Endothelial cell of umbilical vein (primary cell): ENCODE results near the gene TREM2. TPM values are rescaled to one million over a fixed set of nuclear protein-coding genes. Genes with fewer than 3 reads are reported as not detected.

ENCODE experiments used
- BruUV-seq: library from RNA; stranded (reverse); fragments of 400-500 nt; replicated peaks from 2 replicates; lab custom pipeline; 2021; lab: Mats Ljungman, UMichigan
- CTCF ChIA-PET: fragments of 300-600, 350-600 bp; sonication (Branson Sonifier 250); formaldehyde crosslinking; loops from one replicate; lab custom pipeline; 2021; ENCODE audit warnings: antibody characterized with exemption, inconsistent platforms; lab: Charles Lee
- POLR2A ChIA-PET: fragments of 300-600, 350-600 bp; sonication (Branson Sonifier 250); formaldehyde crosslinking; loops from one replicate; lab custom pipeline; 2021; ENCODE audit warnings: antibody characterized with exemption, inconsistent platforms; lab: Charles Lee
- DNase-seq: peaks from one replicate; pipeline ENCODE4 v3.0.0-alpha.2; 2011; ENCODE audit warnings: low read depth, low spot score
- FAIRE-seq: peaks from 2 replicates; lab custom pipeline; 2011; peaks lifted over from hg19 to GRCh38; lab: Jason Lieb, UNC
- H2AFZ ChIP-seq: 2 replicates; pipeline ENCODE4 v1.6.0; 2012; ENCODE audit warnings: low read depth, low read length, control low read depth, inconsistent platforms
- H3K27ac ChIP-seq: 2 replicates; pipeline ENCODE4 v1.5.1; 2011; ENCODE audit warnings: low read depth, mild to moderate bottlenecking, control low read depth, low read length, moderate library complexity; ENCODE audit not compliant: insufficient read depth
- H3K27me3 ChIP-seq, 2 experiments: 2 replicates each; pipeline versions ENCODE4 v1.6.0 to v1.6.1; 2011; ENCODE audit warnings: low read length in 2 of 2, mixed read lengths in 1 of 2; ENCODE audit not compliant: control insufficient read depth in 2 of 2, insufficient read depth in 2 of 2
- H3K36me3 ChIP-seq, 2 experiments: 2 replicates in 1 of 2; 3 replicates in 1 of 2; pipeline ENCODE4 v1.5.1; 2011; ENCODE audit warnings: low read length in 2 of 2, mild to moderate bottlenecking in 1 of 2, moderate library complexity in 1 of 2; ENCODE audit not compliant: control insufficient read depth in 2 of 2, insufficient read depth in 2 of 2; ENCODE audit errors: extremely low read depth in 1 of 2
- H3K4me1 ChIP-seq: 3 replicates; pipeline ENCODE4 v1.5.1; 2011; ENCODE audit warnings: mild to moderate bottlenecking, low read length; ENCODE audit not compliant: control insufficient read depth, insufficient read depth; ENCODE audit errors: extremely low read depth
- H3K4me2 ChIP-seq: 2 replicates; pipeline ENCODE4 v1.6.1; 2011; ENCODE audit warnings: low read length, control low read depth, mixed read lengths; ENCODE audit not compliant: insufficient read depth
- H3K4me3 ChIP-seq, 3 experiments: fragments of 200-600 bp in 1 of 3; sonication (generic), shearing (Covaris generic) in 1 of 3; replicated peaks in 1 of 3; 2 replicates each; pipeline ENCODE4 v1.5.1; 2011 to 2016; ENCODE audit warnings: control low read depth in 3 of 3, low read length in 3 of 3, mild to moderate bottlenecking in 2 of 3, inconsistent platforms in 1 of 3, low read depth in 1 of 3, moderate library complexity in 1 of 3; ENCODE audit not compliant: insufficient read depth in 1 of 3
- H3K79me2 ChIP-seq: 2 replicates; pipeline ENCODE4 v1.6.0; 2012; ENCODE audit warnings: low read length, inconsistent platforms; ENCODE audit not compliant: control insufficient read depth, insufficient read depth
- H3K9ac ChIP-seq: replicated peaks from 2 replicates; pipeline ENCODE3; 2011; ENCODE audit warnings: low read length, control low read depth; ENCODE audit not compliant: insufficient read depth; ENCODE audit errors: extremely low read depth
- H3K9me1 ChIP-seq: replicated peaks from 3 replicates; pipeline ENCODE4 v1.6.0; 2011; ENCODE audit warnings: mild to moderate bottlenecking, low read length; ENCODE audit not compliant: control insufficient read depth, insufficient read depth; ENCODE audit errors: extremely low read depth
- H3K9me3 ChIP-seq: replicated peaks from 2 replicates; pipeline ENCODE4 v1.5.1; 2012; ENCODE audit warnings: low read length, inconsistent platforms; ENCODE audit not compliant: control insufficient read depth, insufficient read depth
- H4K20me1 ChIP-seq: replicated peaks from 2 replicates; pipeline ENCODE3; 2011; ENCODE audit warnings: mild to moderate bottlenecking, low read length; ENCODE audit not compliant: control insufficient read depth, insufficient read depth; ENCODE audit errors: extremely low read depth
- CTCF ChIP-seq, 2 donors: IDR thresholded peaks; 1 replicate in 1 of 2; 2 replicates in 1 of 2; pipeline ENCODE4 v1.5.1; 2011; ENCODE audit warnings: low read length in 2 of 2, mild to moderate bottlenecking in 2 of 2, moderate library complexity in 2 of 2, control low read depth in 1 of 2, inconsistent platforms in 1 of 2, low read depth in 1 of 2; ENCODE audit not compliant: insufficient read depth in 1 of 2; ENCODE audit errors: extremely low read depth in 1 of 2
- EZH2 ChIP-seq: IDR thresholded peaks from 2 replicates; pipeline ENCODE4 v1.6.1; 2012; ENCODE audit warnings: borderline replicate concordance, low read depth, mild to moderate bottlenecking, moderate library complexity, low read length, inconsistent platforms; ENCODE audit not compliant: severe bottlenecking
- FOS ChIP-seq: IDR thresholded peaks from 2 replicates; pipeline ENCODE4 v1.6.1; 2011; ENCODE audit warnings: mild to moderate bottlenecking, low read length, moderate library complexity, borderline replicate concordance; ENCODE audit not compliant: insufficient read depth
- GATA2 ChIP-seq: IDR thresholded peaks from 2 replicates; pipeline ENCODE4 v1.7.0; 2011; ENCODE audit warnings: low read depth, mild to moderate bottlenecking, moderate library complexity, mixed read lengths, low read length; ENCODE audit not compliant: insufficient read length, insufficient read depth
- JUN ChIP-seq: IDR thresholded peaks from 2 replicates; pipeline ENCODE4 v1.6.1; 2011; ENCODE audit warnings: borderline replicate concordance, low read depth; ENCODE audit not compliant: insufficient read length, insufficient read depth
- MAX ChIP-seq: IDR thresholded peaks from 2 replicates; pipeline ENCODE4 v1.6.1; 2011; ENCODE audit not compliant: insufficient read depth, insufficient read length
- MYC ChIP-seq: IDR thresholded peaks from one replicate; pipeline ENCODE4 v1.6.1; 2011; ENCODE audit warnings: mild to moderate bottlenecking, low read depth, low read length
- POLR2A ChIP-seq: IDR thresholded peaks from 2 replicates; pipeline ENCODE4 v1.6.1; 2012; ENCODE audit warnings: low read depth, mild to moderate bottlenecking, control low read depth, low read length
- POLR2AphosphoS5 ChIP-seq: IDR thresholded peaks from 2 replicates; pipeline ENCODE4 v1.6.1; 2012; ENCODE audit warnings: low read depth, mild to moderate bottlenecking, control low read depth, low read length, moderate library complexity; ENCODE audit not compliant: insufficient read depth
- dilution Hi-C: fragments of 300-500 bp; cut with MboI; formaldehyde crosslinking; loops from one replicate; pipeline ENCODE4 v1.15.0; 2019; ENCODE audit warnings: low sequenced_read_pairs; ENCODE audit not compliant: extremely low pct_ligation_motif_present
- intact Hi-C: fragments of 100-400 bp; cut with micrococcal nuclease; formaldehyde crosslinking; loops from one replicate; pipeline ENCODE4 v1.10.0; 2022
- polyA plus RNA-seq, 4 experiments: library from polyadenylated mRNA; depleted of rRNA in 3 of 4; stranded (reverse) in 3 of 4; unstranded in 1 of 4; fragments of >200 nt; gene quantifications; 2 replicates each; pipeline versions ENCODE4 v1.2.1 to v1.2.3, GENCODE V29; 2011 to 2012; ENCODE audit warnings: missing spikeins in 1 of 4
- total RNA-seq: library from RNA; stranded (reverse); gene quantifications from 2 replicates; pipeline ENCODE4 v1.2.3, GENCODE V29; 2021

Gene TREM2
- total and polyA plus RNA-seq, 2 donors (not counting 3 experiments of a cell fraction or from before 2014, with no cell fraction given), result not detected

- Histone ChIP-seq H3K4me1 (no peaks in the 10 kb centered on the region), H2AFZ (no peak overlapping the region), H3K9ac (no peak overlapping the region), H4K20me1 (no peaks in the 10 kb centered on the region), H3K9me1 (no peaks in the 10 kb centered on the region), H3K4me3 (no peak overlapping the region), H3K27me3 (no peaks in the 10 kb centered on the region), H3K36me3 (no peaks in the 10 kb centered on the region), H3K9me3 (no peaks in the 10 kb centered on the region), H3K4me2 (no peak overlapping the region), H3K79me2 (no peaks in the 10 kb centered on the region), H3K27ac (no peak overlapping the region)
- ChIA-PET POLR2A (no interaction called here), CTCF (no interaction called here)
- BruUV-seq, result no TSS peak
- dilution Hi-C loops, result no loop called here
- intact Hi-C loops, result no loop called here
- FAIRE-seq, result no peak
- no peak for DNase-seq
- TF ChIP-seq POLR2A (no peak), MAX (no peak), FOS (no peak), CTCF (IDR thresholded peaks at IDR 0.05; ENCODE audit: extremely low read depth in 1 of 2, insufficient read depth in 1 of 2, low read depth in 1 of 2, low read length in 2 of 2) (no peak), GATA2 (no peak), POLR2AphosphoS5 (no peak), JUN (no peak), MYC (no peak), EZH2 (no peak)
Measured at GRCh38 chr6:41163419-41163717, 452 bp upstream of the TREM2 start.
